ENCODE results near the gene DNAJC13. TPM values are rescaled to one million over a fixed set of nuclear protein-coding genes. Genes with fewer than 3 reads are reported as not detected.

DNAJC13 gene
- total RNA-seq, 4 donors from 2014 or later, result 43.1 to 52.4 (median 48.8) TPM

DNA sequence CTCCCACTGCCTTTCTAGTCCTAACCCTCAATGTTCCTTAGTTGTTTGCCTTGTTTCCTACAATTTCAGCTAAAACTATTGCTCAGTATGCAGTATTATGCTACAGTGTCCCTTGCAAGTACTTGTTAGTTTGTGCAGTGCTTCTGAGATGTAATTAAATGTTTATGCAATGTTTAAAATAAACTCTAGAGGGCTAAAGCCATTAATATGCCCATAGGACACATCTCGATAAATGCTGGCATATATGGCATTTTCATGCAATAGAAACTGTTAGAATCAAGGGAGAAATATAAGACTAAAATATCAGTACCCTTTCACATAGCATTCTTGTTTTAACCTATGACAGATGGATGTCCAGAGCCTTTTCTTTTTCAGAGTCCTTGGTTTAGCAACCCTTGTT lies 120.0 kb downstream of the DNAJC13 start:
- Histone ChIP-seq H3K4me3 (no peak overlapping the region), H3K27ac (replicated peaks in 1 of 4) (no peak overlapping the region), H3K9me3 (no peaks in the 10 kb centered on the region), H3K36me3 (peaks cover 19 to 85% (median 42%) of the 10 kb centered on the region in 4 donors), H3K27me3 (no peaks in the 10 kb centered on the region), H3K4me1 (peaks cover 0 to 8% (median 5%) of the 10 kb centered on the region in 4 donors)
- no peak for TF ChIP-seq POLR2A (IDR thresholded peaks at IDR 0.05; ENCODE audit: low read depth)
- no peak for TF ChIP-seq EP300 (IDR thresholded peaks at IDR 0.05)
- no peak for TF ChIP-seq POLR2AphosphoS5 (IDR thresholded peaks at IDR 0.05)
- TF ChIP-seq, protein P1, sequence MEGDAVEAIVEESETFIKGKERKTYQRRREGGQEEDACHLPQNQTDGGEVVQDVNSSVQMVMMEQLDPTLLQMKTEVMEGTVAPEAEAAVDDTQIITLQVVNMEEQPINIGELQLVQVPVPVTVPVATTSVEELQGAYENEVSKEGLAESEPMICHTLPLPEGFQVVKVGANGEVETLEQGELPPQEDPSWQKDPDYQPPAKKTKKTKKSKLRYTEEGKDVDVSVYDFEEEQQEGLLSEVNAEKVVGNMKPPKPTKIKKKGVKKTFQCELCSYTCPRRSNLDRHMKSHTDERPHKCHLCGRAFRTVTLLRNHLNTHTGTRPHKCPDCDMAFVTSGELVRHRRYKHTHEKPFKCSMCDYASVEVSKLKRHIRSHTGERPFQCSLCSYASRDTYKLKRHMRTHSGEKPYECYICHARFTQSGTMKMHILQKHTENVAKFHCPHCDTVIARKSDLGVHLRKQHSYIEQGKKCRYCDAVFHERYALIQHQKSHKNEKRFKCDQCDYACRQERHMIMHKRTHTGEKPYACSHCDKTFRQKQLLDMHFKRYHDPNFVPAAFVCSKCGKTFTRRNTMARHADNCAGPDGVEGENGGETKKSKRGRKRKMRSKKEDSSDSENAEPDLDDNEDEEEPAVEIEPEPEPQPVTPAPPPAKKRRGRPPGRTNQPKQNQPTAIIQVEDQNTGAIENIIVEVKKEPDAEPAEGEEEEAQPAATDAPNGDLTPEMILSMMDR (IDR thresholded peaks at IDR 0.05), result no peak
- 93% methylated on average over 1 of the region's 1 CpG for WGBS
- DNase-seq (ENCODE audit: extremely low spot score), result no peak
- intact Hi-C loops (cut with DNase I), result loop anchor here (2.0 kb wide), 1 partner anchor 106 kb away; no protein-coding TSS in a partner anchor

DNA sequence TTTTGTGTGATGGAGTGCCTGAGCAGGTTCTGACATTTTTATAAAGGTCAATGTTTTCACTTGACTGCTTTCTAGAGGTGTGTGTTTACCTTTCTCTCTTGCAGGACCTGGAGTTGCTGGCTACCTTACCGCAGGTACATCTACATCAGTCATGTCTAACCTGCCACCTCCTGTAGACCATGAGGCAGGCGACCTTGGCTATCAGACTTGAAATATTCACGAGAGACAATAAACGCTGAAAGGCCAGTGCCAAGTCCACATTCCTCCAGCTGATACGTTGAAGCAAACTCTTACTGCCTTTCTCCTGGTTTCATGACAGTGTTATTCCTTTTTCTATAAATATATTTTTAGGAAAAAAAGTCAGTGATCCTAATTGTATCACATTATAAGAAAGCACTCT lies 120.8 kb downstream of the DNAJC13 start:
- DNase-seq (ENCODE audit: extremely low spot score), result no peak
- WGBS, result 58% methylated on average over 5 of the region's 5 CpGs
- no peak overlapping the region for H3K27ac ChIP-seq (replicated peaks in 1 of 4)
- intact Hi-C loops (cut with DNase I), result no loop called here
- H3K4me1 ChIP-seq, result peaks cover 0 to 8% (median 5%) of the 10 kb centered on the region in 4 donors
- no peak for TF ChIP-seq POLR2A (IDR thresholded peaks at IDR 0.05; ENCODE audit: low read depth)
- TF ChIP-seq POLR2AphosphoS5 (IDR thresholded peaks at IDR 0.05), result no peak
- TF ChIP-seq, protein P1 (IDR thresholded peaks at IDR 0.05), result no peak
- TF ChIP-seq EP300 (IDR thresholded peaks at IDR 0.05), result no peak
- H3K36me3 ChIP-seq, result peaks cover 19 to 79% (median 39%) of the 10 kb centered on the region in 4 donors
- H3K9me3 ChIP-seq, result no peaks in the 10 kb centered on the region
- H3K27me3 ChIP-seq, result no peaks in the 10 kb centered on the region
- H3K4me3 ChIP-seq, result no peak overlapping the region

DNA sequence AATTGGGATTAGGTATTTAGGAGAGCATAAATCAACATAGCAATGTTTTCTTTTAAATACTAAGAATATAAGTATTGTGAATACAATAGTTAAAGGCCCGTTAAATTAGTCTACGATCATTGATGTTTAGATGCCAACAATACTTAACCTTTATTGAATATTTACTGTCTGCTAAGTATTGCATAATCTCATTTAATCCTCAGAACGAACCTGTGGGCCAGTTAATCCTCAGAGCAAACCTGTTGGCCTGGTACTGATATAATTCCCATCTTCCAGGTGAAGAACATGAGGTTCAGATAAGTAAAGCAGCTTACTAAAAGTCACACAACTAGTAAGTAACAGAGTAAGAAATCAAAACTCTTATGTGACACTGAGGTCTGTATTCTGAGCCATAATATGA lies 122.4 kb downstream of the DNAJC13 start:
- peaks cover 0 to 11% (median 5%) of the 10 kb centered on the region in 4 donors for H3K4me1 ChIP-seq
- no peak overlapping the region for H3K4me3 ChIP-seq
- 61% methylated on average over 3 of the region's 3 CpGs for WGBS
- H3K36me3 ChIP-seq, result peaks cover 19 to 69% (median 30%) of the 10 kb centered on the region in 4 donors
- H3K27me3 ChIP-seq, result no peaks in the 10 kb centered on the region
- no peak for TF ChIP-seq POLR2A (IDR thresholded peaks at IDR 0.05; ENCODE audit: low read depth)
- TF ChIP-seq, protein P1 (IDR thresholded peaks at IDR 0.05), result no peak
- no peak for TF ChIP-seq POLR2AphosphoS5 (IDR thresholded peaks at IDR 0.05)
- no peak for TF ChIP-seq EP300 (IDR thresholded peaks at IDR 0.05)
- no peaks in the 10 kb centered on the region for H3K9me3 ChIP-seq
- intact Hi-C loops (cut with DNase I), result no loop called here
- no peak overlapping the region for H3K27ac ChIP-seq (replicated peaks in 1 of 4)
- DNase-seq (ENCODE audit: extremely low spot score), result no peak

DNA sequence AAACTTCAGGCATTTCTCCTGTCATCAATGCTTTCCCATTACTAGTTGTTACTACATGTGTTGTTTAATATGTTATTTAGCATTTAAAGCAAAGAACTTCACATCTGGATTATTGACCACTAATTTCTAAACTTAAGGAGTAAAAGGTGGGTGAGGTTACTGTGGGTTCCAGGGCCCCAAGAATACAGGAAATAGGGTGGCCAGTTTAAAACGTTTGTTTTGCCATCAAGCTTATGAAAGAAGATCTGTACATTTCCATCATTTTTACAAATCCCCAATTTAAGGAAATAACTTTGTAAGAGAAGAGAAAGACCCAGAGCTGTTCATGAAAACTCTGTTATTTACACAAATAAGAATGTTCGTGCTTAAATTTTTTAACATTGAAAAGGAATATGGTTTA lies 125.3 kb downstream of the DNAJC13 start:
- TF ChIP-seq, protein P1 (IDR thresholded peaks at IDR 0.05), result no peak
- no peak for TF ChIP-seq POLR2A (IDR thresholded peaks at IDR 0.05; ENCODE audit: low read depth)
- TF ChIP-seq EP300 (IDR thresholded peaks at IDR 0.05), result no peak
- TF ChIP-seq POLR2AphosphoS5 (IDR thresholded peaks at IDR 0.05), result no peak
- DNase-seq (ENCODE audit: extremely low spot score), result no peak
- WGBS, result 65% methylated on average over 2 of the region's 2 CpGs

More for the DNA sequence above, 125.3 kb downstream of the DNAJC13 start:
- no peak overlapping the region for H3K27ac ChIP-seq (replicated peaks in 1 of 4)
- no peak overlapping the region for H3K4me3 ChIP-seq
- H3K4me1 ChIP-seq, result peaks cover 0 to 4% (median 0%) of the 10 kb centered on the region in 4 donors
- H3K9me3 ChIP-seq, result no peaks in the 10 kb centered on the region
- H3K27me3 ChIP-seq, result no peaks in the 10 kb centered on the region
- H3K36me3 ChIP-seq, result peaks cover 19 to 48% (median 29%) of the 10 kb centered on the region in 4 donors
- intact Hi-C loops (cut with DNase I), result no loop called here

Data from esophagus muscularis mucosa (tissue), 4 donors.